Mesenchymal stem cell (in vitro differentiated cells and primary cell): ENCODE data around the gene MYL6.

Source experiments
- DNase-seq: peaks from one replicate; pipeline ENCODE4 v3.0.0-alpha.2; 2013
- H2AFZ ChIP-seq: one replicate; pipeline ENCODE4 v1.6.1; 2013; ENCODE audit warnings: low read depth, mild to moderate bottlenecking, control low read depth, inconsistent platforms, low read length, moderate library complexity
- H2AK5ac ChIP-seq: 2 replicates; pipeline ENCODE4 v1.6.1; 2013; ENCODE audit warnings: low read length, moderate library complexity, mild to moderate bottlenecking, inconsistent platforms; ENCODE audit not compliant: severe bottlenecking
- H2BK120ac ChIP-seq: one replicate; pipeline ENCODE4 v1.6.1; 2013; ENCODE audit warnings: low read depth, mild to moderate bottlenecking, inconsistent platforms, low read length, moderate library complexity
- H2BK12ac ChIP-seq, 2 experiments: one replicate each; pipeline ENCODE4 v1.6.1; 2013; ENCODE audit warnings: inconsistent platforms in 2 of 2, low read length in 2 of 2, mild to moderate bottlenecking in 2 of 2, moderate library complexity in 2 of 2, control low read depth in 1 of 2
- H2BK15ac ChIP-seq: one replicate; pipeline ENCODE4 v1.6.1; 2013; ENCODE audit warnings: mild to moderate bottlenecking, low read depth, inconsistent platforms; ENCODE audit not compliant: poor library complexity, severe bottlenecking
- H2BK5ac ChIP-seq: 2 replicates; pipeline ENCODE4 v1.6.1; 2013; ENCODE audit warnings: low read depth, mild to moderate bottlenecking, low read length, control low read depth, inconsistent platforms; ENCODE audit not compliant: poor library complexity, severe bottlenecking
- H3K14ac ChIP-seq, 2 experiments: one replicate each; pipeline ENCODE4 v1.6.1; 2013; ENCODE audit warnings: inconsistent platforms in 2 of 2, low read length in 2 of 2, control low read depth in 1 of 2, mild to moderate bottlenecking in 1 of 2, moderate library complexity in 1 of 2
- H3K18ac ChIP-seq, 2 experiments: one replicate each; pipeline ENCODE4 v1.6.1; 2013; ENCODE audit warnings: inconsistent platforms in 2 of 2, low read length in 2 of 2, control low read depth in 1 of 2, low read depth in 1 of 2, mild to moderate bottlenecking in 1 of 2
- H3K23ac ChIP-seq, 2 experiments: one replicate each; pipeline ENCODE4 v1.6.1; 2013; ENCODE audit warnings: inconsistent platforms in 2 of 2, low read length in 2 of 2, mild to moderate bottlenecking in 2 of 2, moderate library complexity in 2 of 2, control low read depth in 1 of 2
- H3K27ac ChIP-seq: 2 replicates; pipeline ENCODE4 v1.5.1; 2013; ENCODE audit warnings: mild to moderate bottlenecking, moderate library complexity, low read length, control low read depth, inconsistent platforms; ENCODE audit not compliant: poor library complexity, severe bottlenecking
- H3K27me3 ChIP-seq, 2 experiments: 2 replicates each; pipeline versions ENCODE4 v1.6.1 to v1.7.0; 2013; ENCODE audit warnings: low read length in 2 of 2, mild to moderate bottlenecking in 2 of 2, moderate library complexity in 2 of 2, control low read depth in 1 of 2, inconsistent platforms in 1 of 2; ENCODE audit not compliant: control insufficient read depth in 1 of 2, insufficient read depth in 1 of 2
- H3K36me3 ChIP-seq, 2 experiments: 2 replicates each; pipeline versions ENCODE4 v1.6.1 to v1.7.0; 2013; ENCODE audit warnings: low read length in 2 of 2, control low read depth in 1 of 2, inconsistent platforms in 1 of 2, low read depth in 1 of 2, mild to moderate bottlenecking in 1 of 2; ENCODE audit not compliant: insufficient read depth in 2 of 2, control insufficient read depth in 1 of 2
- H3K4ac ChIP-seq, 2 experiments: one replicate each; pipeline ENCODE4 v1.6.1; 2013; ENCODE audit warnings: inconsistent platforms in 2 of 2, low read length in 2 of 2, mild to moderate bottlenecking in 2 of 2, moderate library complexity in 2 of 2, control low read depth in 1 of 2, low read depth in 1 of 2
- H3K4me1 ChIP-seq: 2 replicates; pipeline ENCODE4 v1.6.1; 2013; ENCODE audit warnings: low read depth, low read length, control low read depth; ENCODE audit not compliant: control insufficient read depth, insufficient read depth
- H3K4me2 ChIP-seq: 2 replicates; pipeline ENCODE4 v1.6.1; 2013; ENCODE audit warnings: low read length, mild to moderate bottlenecking, inconsistent platforms; ENCODE audit not compliant: poor library complexity, severe bottlenecking
- H3K4me3 ChIP-seq, 2 experiments: 2 replicates each; pipeline versions ENCODE4 v1.5.1 to v1.7.0; 2013; ENCODE audit warnings: low read length in 2 of 2, mild to moderate bottlenecking in 2 of 2, control low read depth in 1 of 2, low read depth in 1 of 2; ENCODE audit not compliant: insufficient read depth in 1 of 2
- H3K79me1 ChIP-seq: replicated peaks from 2 replicates; pipeline ENCODE4 v1.6.1; 2013; ENCODE audit warnings: mild to moderate bottlenecking, control low read depth, low read length, inconsistent platforms; ENCODE audit not compliant: poor library complexity, severe bottlenecking
- H3K9ac ChIP-seq: 2 replicates; pipeline ENCODE4 v1.7.0; 2013; ENCODE audit warnings: mild to moderate bottlenecking, low read length, moderate library complexity
- H3K9me3 ChIP-seq: 2 replicates; pipeline ENCODE4 v1.7.0; 2013; ENCODE audit warnings: mild to moderate bottlenecking, low read length; ENCODE audit not compliant: control insufficient read depth
- H4K8ac ChIP-seq: one replicate; pipeline ENCODE4 v1.6.1; 2013; ENCODE audit warnings: inconsistent platforms, mild to moderate bottlenecking, low read length, moderate library complexity
- H4K91ac ChIP-seq: one replicate; pipeline ENCODE4 v1.6.1; 2013; ENCODE audit warnings: mild to moderate bottlenecking, low read length, inconsistent platforms
- WGBS: methylation state at CpG from one replicate; pipeline ENCODE4 v1.1.7; 2013; ENCODE audit warnings: mixed read lengths; 5-methylcytosine and 5-hydroxymethylcytosine counted together

MYL6 gene

DNA sequence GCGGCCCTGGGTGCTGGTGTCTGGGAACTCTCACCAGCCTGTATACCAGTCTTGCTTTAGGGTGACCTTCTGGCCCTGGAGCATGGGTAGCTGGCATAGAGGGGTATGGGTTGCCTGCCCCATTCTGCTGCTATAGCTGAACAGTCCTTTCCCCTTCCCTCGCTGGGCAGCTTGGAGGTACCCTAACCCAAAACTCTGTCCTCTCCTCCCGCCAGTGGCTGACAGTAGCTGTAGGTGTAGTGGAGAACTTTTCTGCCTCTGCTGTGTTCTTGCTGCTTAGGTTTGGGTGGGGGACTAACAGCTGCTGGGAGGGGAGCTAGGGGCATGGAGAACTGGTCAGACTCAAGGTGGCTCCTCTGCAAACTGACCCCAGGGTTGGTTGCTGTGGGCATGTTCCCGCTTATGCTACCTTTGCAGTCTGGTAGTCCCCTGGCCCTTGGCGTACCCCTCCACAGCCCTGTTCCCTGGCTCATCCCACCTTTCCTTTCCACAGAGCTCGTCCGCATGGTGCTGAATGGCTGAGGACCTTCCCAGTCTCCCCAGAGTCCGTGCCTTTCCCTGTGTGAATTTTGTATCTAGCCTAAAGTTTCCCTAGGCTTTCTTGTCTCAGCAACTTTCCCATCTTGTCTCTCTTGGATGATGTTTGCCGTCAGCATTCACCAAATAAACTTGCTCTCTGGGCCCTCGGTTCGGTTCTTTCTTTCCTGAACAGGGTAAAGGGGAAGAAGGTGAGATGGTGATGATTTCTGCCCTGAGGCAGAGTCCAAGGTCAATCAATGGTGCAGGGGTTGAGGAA lies 2.9 kb downstream of the MYL6 start:
- H3K9me3 ChIP-seq, result no peaks in the 10 kb centered on the region
- peak overlapping the region; percentile 58 to 95 for H3K4me3 ChIP-seq
- H3K4ac ChIP-seq, result no peak overlapping the region
- no peak overlapping the region for H2AK5ac ChIP-seq
- 89% methylated on average over 9 of the region's 11 CpGs for WGBS
- H3K27ac ChIP-seq, result peak overlapping the region; percentile 97
- H2BK5ac ChIP-seq, result no peak overlapping the region
- DNase-seq, result no peak
- H2BK15ac ChIP-seq, result no peak overlapping the region
- peak overlapping the region in 1 of 2 experiments; percentile 23 for H3K14ac ChIP-seq
- H3K4me2 ChIP-seq, result peak overlapping the region; percentile 79
- no peak overlapping the region for H2AFZ ChIP-seq
- H3K79me1 ChIP-seq, result no peaks in the 10 kb centered on the region
- H3K36me3 ChIP-seq, result peaks cover 57 to 66% of the 10 kb centered on the region in 2 experiments
- H3K27me3 ChIP-seq, result no peaks in the 10 kb centered on the region
- peak overlapping the region in 1 of 2 experiments; percentile 10 for H3K23ac ChIP-seq
- peak overlapping the region; percentile 99 for H3K9ac ChIP-seq
- no peak overlapping the region for H3K18ac ChIP-seq
- no peak overlapping the region for H4K8ac ChIP-seq
- no peak overlapping the region for H4K91ac ChIP-seq
- H2BK12ac ChIP-seq, result no peak overlapping the region
- peaks cover 26% of the 10 kb centered on the region for H3K4me1 ChIP-seq
- H2BK120ac ChIP-seq, result no peak overlapping the region

DNA sequence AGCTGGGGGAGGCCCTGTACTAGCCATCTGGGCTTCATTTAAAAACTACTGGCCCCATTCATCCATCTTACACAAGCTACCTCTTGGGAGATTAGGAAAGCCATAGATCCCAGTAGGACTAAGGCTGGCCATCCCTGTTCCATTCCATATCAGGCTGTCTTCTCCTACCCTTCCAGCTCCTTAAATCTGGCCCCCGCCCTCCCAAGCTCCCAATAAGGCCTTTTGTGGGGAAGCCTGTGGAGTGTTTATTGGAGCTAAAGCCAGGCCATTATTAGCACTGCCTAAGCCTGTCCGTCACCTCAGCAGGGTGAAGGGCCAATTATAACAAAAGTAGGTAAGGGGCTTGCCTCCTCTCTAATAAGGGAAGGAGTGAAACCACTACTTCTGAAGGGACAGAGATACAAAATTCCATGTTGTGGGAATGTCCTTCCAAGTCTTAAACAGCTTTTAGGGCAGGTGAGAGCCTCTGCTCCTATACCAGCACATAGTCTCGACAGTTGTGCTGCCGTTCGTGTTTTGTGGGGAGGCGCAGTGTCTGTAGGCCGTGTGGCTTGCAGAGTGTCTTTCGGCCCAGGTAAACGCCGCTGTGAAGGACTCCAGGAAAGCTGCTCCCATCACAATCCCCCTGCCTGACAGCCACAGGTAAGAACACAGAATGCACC lies 3.7 kb downstream of the MYL6 start:
- H4K91ac ChIP-seq, result no peak overlapping the region
- no peak overlapping the region for H3K4ac ChIP-seq
- H2AFZ ChIP-seq, result no peak overlapping the region

GRCh38 chr12:56162468-56163290 lies 4.5 kb downstream of the MYL6 start:
- H3K9me3 ChIP-seq, result no peaks in the 10 kb centered on the region
- no peak overlapping the region for H3K23ac ChIP-seq
- H3K27me3 ChIP-seq, result no peaks in the 10 kb centered on the region
- no peak overlapping the region for H2AFZ ChIP-seq
- no peak overlapping the region for H3K18ac ChIP-seq
- H4K91ac ChIP-seq, result no peak overlapping the region
- no peak for DNase-seq
- peaks cover 26% of the 10 kb centered on the region for H3K4me1 ChIP-seq
- 77% methylated on average over 7 of the region's 11 CpGs for WGBS
- no peak overlapping the region for H2AK5ac ChIP-seq
- H2BK120ac ChIP-seq, result no peak overlapping the region
- H2BK5ac ChIP-seq, result no peak overlapping the region
- no peak overlapping the region for H2BK15ac ChIP-seq
- no peak overlapping the region for H3K14ac ChIP-seq
- peak overlapping the region; percentile 52 for H3K9ac ChIP-seq
- H3K27ac ChIP-seq, result peak overlapping the region; percentile 47
- no peak overlapping the region for H3K4me3 ChIP-seq
- peaks cover 69 to 80% of the 10 kb centered on the region in 2 experiments for H3K36me3 ChIP-seq
- H3K4ac ChIP-seq, result no peak overlapping the region
- H3K4me2 ChIP-seq, result no peak overlapping the region
- no peak overlapping the region for H4K8ac ChIP-seq
- no peak overlapping the region for H2BK12ac ChIP-seq
- no peaks in the 10 kb centered on the region for H3K79me1 ChIP-seq

More for the DNA sequence above, 3.7 kb downstream of the MYL6 start:
- no peak overlapping the region for H2BK5ac ChIP-seq
- no peak overlapping the region for H2BK120ac ChIP-seq
- H3K4me2 ChIP-seq, result peak overlapping the region; percentile 17
- peak overlapping the region; percentile 99 for H3K9ac ChIP-seq
- H3K9me3 ChIP-seq, result no peaks in the 10 kb centered on the region
- no peak overlapping the region for H2BK15ac ChIP-seq
- H3K23ac ChIP-seq, result peak overlapping the region in 1 of 2 experiments; percentile 3
- no peak for DNase-seq
- H3K27ac ChIP-seq, result peak overlapping the region; percentile 4
- no peaks in the 10 kb centered on the region for H3K27me3 ChIP-seq
- 94% methylated on average over 8 of the region's 10 CpGs for WGBS
- no peak overlapping the region for H2BK12ac ChIP-seq
- peaks cover 63 to 72% of the 10 kb centered on the region in 2 experiments for H3K36me3 ChIP-seq
- H3K4me3 ChIP-seq, result peak overlapping the region in 1 of 2 experiments; percentile 95
- peaks cover 26% of the 10 kb centered on the region for H3K4me1 ChIP-seq
- H3K79me1 ChIP-seq, result no peaks in the 10 kb centered on the region
- H4K8ac ChIP-seq, result no peak overlapping the region
- H3K18ac ChIP-seq, result no peak overlapping the region
- no peak overlapping the region for H3K14ac ChIP-seq
- no peak overlapping the region for H2AK5ac ChIP-seq
